B cell (primary cell): ENCODE results near the gene IKZF3. TPM values are rescaled to one million over a fixed set of nuclear protein-coding genes. Genes with fewer than 3 reads are reported as not detected.

Experiments used
- ATAC-seq: fragments of 200-7000 bp; cut with Tn5 transposase; one replicate; pipeline ENCODE4 v1.10.0; 2021; ENCODE audit warnings: low read depth, mild to moderate bottlenecking, moderate number of reproducible peaks, moderate library complexity
- CTCF ChIA-PET: fragments of 350-600 bp; sonication (Branson Sonifier 250); formaldehyde crosslinking; loops from one replicate; lab custom pipeline; 2021; ENCODE audit warnings: antibody characterized with exemption, inconsistent platforms; lab: Charles Lee
- POLR2A ChIA-PET: fragments of 350-600 bp; sonication (Branson Sonifier 250); formaldehyde crosslinking; loops from one replicate; lab custom pipeline; 2021; ENCODE audit warnings: antibody characterized with exemption; lab: Charles Lee
- DNase-seq: peaks from one replicate; pipeline ENCODE4 v3.0.0; 2013
- H2AFZ ChIP-seq: 2 replicates; pipeline ENCODE4 v1.6.1; 2012; ENCODE audit warnings: mild to moderate bottlenecking, low read depth, low read length; ENCODE audit not compliant: insufficient read depth, poor library complexity, severe bottlenecking
- H3K27ac ChIP-seq, 2 donors: 1 replicate in 1 of 2; 2 replicates in 1 of 2; pipeline ENCODE4 v1.5.1; 2012 to 2013; ENCODE audit warnings: low read length in 2 of 2, mild to moderate bottlenecking in 2 of 2, moderate library complexity in 1 of 2
- H3K27me3 ChIP-seq, 4 experiments: fragments of 200-600 bp in 1 of 4; sonication (generic) in 1 of 4; replicated peaks in 1 of 4; 1 replicate in 2 of 4; 2 replicates in 2 of 4; pipeline versions ENCODE4 v1.6.1 to v1.7.0; 2013 to 2016; ENCODE audit warnings: low read length in 3 of 4, mild to moderate bottlenecking in 2 of 4, mixed read lengths in 1 of 4, moderate library complexity in 1 of 4; ENCODE audit not compliant: insufficient read depth in 4 of 4, control insufficient read depth in 3 of 4; ENCODE audit errors: control extremely low read depth in 1 of 4
- H3K36me3 ChIP-seq, 2 experiments: replicated peaks in 1 of 2; 1 replicate in 1 of 2; 2 replicates in 1 of 2; pipeline versions ENCODE4 v1.6.1 to v1.7.1; 2013; ENCODE audit warnings: low read length in 1 of 2; ENCODE audit not compliant: insufficient read depth in 2 of 2, control insufficient read depth in 1 of 2; ENCODE audit errors: control extremely low read depth in 1 of 2, extremely low read depth in 1 of 2
- H3K4me1 ChIP-seq, 2 donors: fragments of 200-600 bp in 1 of 2; sonication (generic) in 1 of 2; 1 replicate in 1 of 2; 2 replicates in 1 of 2; pipeline versions ENCODE4 v1.5.1 to v1.6.1; 2013 to 2017; ENCODE audit warnings: low read length in 2 of 2; ENCODE audit not compliant: control insufficient read depth in 2 of 2, insufficient read depth in 2 of 2
- H3K4me2 ChIP-seq: replicated peaks from 2 replicates; pipeline ENCODE3; 2012; ENCODE audit warnings: mild to moderate bottlenecking, low read depth, low read length; ENCODE audit not compliant: poor library complexity, severe bottlenecking
- H3K4me3 ChIP-seq, 5 experiments: fragments of 200-600 bp in 1 of 5; sonication (generic) in 1 of 5; 1 replicate in 3 of 5; 2 replicates in 2 of 5; pipeline versions ENCODE4 v1.5.1 to v1.7.0; 2011 to 2016; ENCODE audit warnings: low read length in 4 of 5, mild to moderate bottlenecking in 4 of 5, low read depth in 2 of 5, control low read depth in 1 of 5, moderate library complexity in 1 of 5; ENCODE audit not compliant: insufficient read depth in 1 of 5; ENCODE audit errors: control extremely low read depth in 1 of 5, extremely low read depth in 1 of 5
- H3K79me2 ChIP-seq: fragments of 200-600 bp; sonication (generic); one replicate; pipeline ENCODE4 v1.6.0; 2016; ENCODE audit warnings: low read length; ENCODE audit not compliant: control insufficient read depth, insufficient read depth
- H3K9ac ChIP-seq: fragments of 200-600 bp; sonication (generic); 2 replicates; pipeline ENCODE4 v1.6.1; 2017; ENCODE audit warnings: mild to moderate bottlenecking, low read length, moderate library complexity
- H3K9me3 ChIP-seq, 3 donors: one replicate each; pipeline versions ENCODE4 v1.6.1 to v1.7.1; 2013; ENCODE audit warnings: low read length in 2 of 3; ENCODE audit not compliant: control insufficient read depth in 2 of 3, insufficient read depth in 1 of 3; ENCODE audit errors: control extremely low read depth in 1 of 3
- H4K20me1 ChIP-seq: 2 replicates; pipeline ENCODE4 v1.6.0; 2012; ENCODE audit warnings: mild to moderate bottlenecking, low read length; ENCODE audit not compliant: insufficient read depth, control insufficient read depth, poor library complexity, severe bottlenecking
- H3K27ac Mint-ChIP-seq: one replicate; pipeline ENCODE4 v1.8.0; 2021; ENCODE audit warnings: mixed read lengths
- H3K27me3 Mint-ChIP-seq: one replicate; pipeline ENCODE4 v1.8.0; 2021; ENCODE audit warnings: mixed read lengths
- H3K4me1 Mint-ChIP-seq: one replicate; pipeline ENCODE4 v1.8.0; 2021; ENCODE audit warnings: mixed read lengths
- H3K4me3 Mint-ChIP-seq: one replicate; pipeline ENCODE4 v1.8.0; 2021; ENCODE audit warnings: mixed read lengths
- H3K9me3 Mint-ChIP-seq: one replicate; pipeline ENCODE4 v1.8.0; 2022; ENCODE audit warnings: mixed read lengths; ENCODE audit not compliant: insufficient read depth
- EZH2 ChIP-seq: IDR thresholded peaks from 2 replicates; pipeline ENCODE4 v1.6.1; 2012; ENCODE audit warnings: borderline replicate concordance, low read depth, mild to moderate bottlenecking, moderate library complexity, low read length; ENCODE audit not compliant: insufficient read depth, poor library complexity, severe bottlenecking
- WGBS: methylation state at CpG from one replicate; pipeline ENCODE4 v1.1.5; 2013; ENCODE audit warnings: missing lambda C conversion rate; ENCODE audit not compliant: insufficient coverage; 5-methylcytosine and 5-hydroxymethylcytosine counted together
- intact Hi-C: fragments of 100-400 bp; cut with micrococcal nuclease; formaldehyde crosslinking; loops from one replicate; pipeline ENCODE4 v1.10.0; 2022
- polyA plus RNA-seq: library from polyadenylated mRNA; depleted of rRNA; stranded (reverse); fragments of >200 nt; gene quantifications from 2 replicates; pipeline ENCODE4 v1.2.3, GENCODE V29; 2012
- total RNA-seq, 2 donors: library from RNA; stranded (reverse); fragments of 120-200 nt in 1 of 2; gene quantifications; 1 replicate in 1 of 2; 2 replicates in 1 of 2; pipeline versions ENCODE4 v1.2.3 to v1.2.4, GENCODE V29; 2013 to 2022
- TF ChIP-seq, protein P1 (sequence below): fragments of 200-600 bp; IDR thresholded peaks from one replicate; pipeline ENCODE4 v1.8.0; 2022; ENCODE audit warnings: antibody characterized with exemption, mild to moderate bottlenecking

Gene IKZF3
- total and polyA plus RNA-seq, 2 donors (not counting 1 experiment from before 2014, with no cell fraction given), result 63.0 to 178 TPM

DNA sequence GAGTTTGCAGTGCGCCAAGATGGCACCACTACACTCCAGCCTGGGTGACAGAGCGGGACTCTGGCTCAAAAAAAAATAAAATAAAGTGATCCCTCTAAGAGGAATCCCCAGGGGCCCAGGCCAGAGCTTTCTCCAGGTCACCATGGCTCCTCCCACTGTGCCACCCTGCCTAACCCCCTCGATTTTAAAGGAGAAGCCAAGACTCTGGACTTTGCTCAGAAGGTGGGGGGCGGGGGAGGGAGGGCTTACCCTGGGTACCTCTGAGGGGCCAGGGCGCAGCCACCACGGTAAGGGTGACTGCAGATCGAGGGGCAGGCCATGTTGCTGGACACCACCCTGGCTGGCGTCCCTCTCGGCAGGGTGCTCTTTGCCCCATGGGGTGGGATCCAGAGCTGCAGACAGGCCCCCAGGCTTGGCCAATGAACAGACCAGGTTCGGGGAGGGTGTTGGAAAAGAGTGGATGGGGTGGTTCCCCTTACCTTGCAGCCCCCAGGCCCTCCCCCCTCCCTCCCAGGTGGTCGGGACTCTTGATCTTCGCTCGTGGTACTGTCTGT is 126.8 kb downstream of the IKZF3 start:
- peaks cover 35% of the 10 kb centered on the region for H3K4me1 Mint-ChIP-seq
- H3K9me3 ChIP-seq, result peaks cover 0 to 7% (median 0%) of the 10 kb centered on the region in 3 donors
- H3K79me2 ChIP-seq, result peaks cover 2% of the 10 kb centered on the region
- H3K27me3 ChIP-seq, result peaks cover 0 to 34% (median 12%) of the 10 kb centered on the region in 4 experiments
- peak overlapping the region; percentile 77 for H2AFZ ChIP-seq
- POLR2A ChIA-PET, result interaction anchor here (0.7 kb wide), 1 partner anchor 84 kb away, joined by 5 read pairs; no protein-coding TSS in a partner anchor
- no peaks in the 10 kb centered on the region for H3K36me3 ChIP-seq
- DNase-seq, result no peak
- ATAC-seq, result peak; percentile 8
- TF ChIP-seq, protein P1, sequence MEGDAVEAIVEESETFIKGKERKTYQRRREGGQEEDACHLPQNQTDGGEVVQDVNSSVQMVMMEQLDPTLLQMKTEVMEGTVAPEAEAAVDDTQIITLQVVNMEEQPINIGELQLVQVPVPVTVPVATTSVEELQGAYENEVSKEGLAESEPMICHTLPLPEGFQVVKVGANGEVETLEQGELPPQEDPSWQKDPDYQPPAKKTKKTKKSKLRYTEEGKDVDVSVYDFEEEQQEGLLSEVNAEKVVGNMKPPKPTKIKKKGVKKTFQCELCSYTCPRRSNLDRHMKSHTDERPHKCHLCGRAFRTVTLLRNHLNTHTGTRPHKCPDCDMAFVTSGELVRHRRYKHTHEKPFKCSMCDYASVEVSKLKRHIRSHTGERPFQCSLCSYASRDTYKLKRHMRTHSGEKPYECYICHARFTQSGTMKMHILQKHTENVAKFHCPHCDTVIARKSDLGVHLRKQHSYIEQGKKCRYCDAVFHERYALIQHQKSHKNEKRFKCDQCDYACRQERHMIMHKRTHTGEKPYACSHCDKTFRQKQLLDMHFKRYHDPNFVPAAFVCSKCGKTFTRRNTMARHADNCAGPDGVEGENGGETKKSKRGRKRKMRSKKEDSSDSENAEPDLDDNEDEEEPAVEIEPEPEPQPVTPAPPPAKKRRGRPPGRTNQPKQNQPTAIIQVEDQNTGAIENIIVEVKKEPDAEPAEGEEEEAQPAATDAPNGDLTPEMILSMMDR, result no peak
- no peak for TF ChIP-seq EZH2
- CTCF ChIA-PET, result interaction anchor here (2.0 kb wide), 1 partner anchor 116 kb away, joined by 8 read pairs; no protein-coding TSS in a partner anchor
- 73% methylated on average over 5 of the region's 13 CpGs for WGBS
- H3K9me3 Mint-ChIP-seq, result no peaks in the 10 kb centered on the region
- no peak overlapping the region for H3K27ac ChIP-seq
- no peaks in the 10 kb centered on the region for H4K20me1 ChIP-seq
- H3K4me3 ChIP-seq, result peak overlapping the region in 2 of 5 experiments; percentile 46 to 58
- H3K27me3 Mint-ChIP-seq, result peaks cover 30% of the 10 kb centered on the region
- peaks cover 32 to 35% of the 10 kb centered on the region in 2 donors for H3K4me1 ChIP-seq
- no peak overlapping the region for H3K27ac Mint-ChIP-seq
- intact Hi-C loops, result no loop called here
- peak overlapping the region; percentile 82 for H3K4me2 ChIP-seq
- peak overlapping the region; percentile 59 for H3K4me3 Mint-ChIP-seq
- H3K9ac ChIP-seq, result peak overlapping the region; percentile 50
